ENCODE data around the gene PPBP. TPM values are rescaled to one million over a fixed set of nuclear protein-coding genes. Genes with fewer than 3 reads are reported as not detected.

The PPBP gene
- total and polyA plus RNA-seq, 9 of the 15 experiments (the other 6 are each of a cell fraction or from before 2014, with no cell fraction given): 0.17 to 0.55 (median 0.29) TPM; not detected in 4

DNA sequence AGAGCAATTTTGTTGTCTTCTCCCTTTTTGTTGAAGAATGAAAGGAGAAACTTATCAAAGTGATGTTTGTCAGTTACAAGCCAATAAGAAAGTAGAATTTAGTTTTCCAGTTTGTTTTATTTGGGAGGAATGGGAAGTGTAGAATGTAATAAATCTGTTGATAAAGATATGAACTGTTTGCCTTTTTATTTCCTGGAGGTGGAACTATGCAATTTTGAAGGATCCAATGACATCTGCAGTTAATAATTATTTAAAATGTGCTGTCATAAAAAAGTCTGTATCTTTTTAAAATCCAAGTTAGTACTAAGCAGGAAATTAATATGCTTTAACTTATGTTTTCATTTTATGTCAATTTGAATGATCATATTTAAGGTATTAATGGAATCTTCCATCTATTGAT, 51.0 kb downstream of the PPBP start:
- intact Hi-C loops (cut with micrococcal nuclease): no loop called here
- Histone ChIP-seq H3K36me3 (ENCODE audit: control insufficient read depth, insufficient read depth, low read length) (no peaks in the 10 kb centered on the region), H4K20me1 (replicated peaks; ENCODE audit: control insufficient read depth, insufficient read depth, low read length) (no peaks in the 10 kb centered on the region), H3K4me3 (no peak overlapping the region), H3K79me2 (ENCODE audit: control insufficient read depth, insufficient read depth, low read length) (no peaks in the 10 kb centered on the region), H3K9me1 (ENCODE audit: control insufficient read depth, insufficient read depth, low read length) (no peaks in the 10 kb centered on the region), H3K27ac (ENCODE audit: extremely low read depth, low read depth, low read length) (no peak overlapping the region), H3K9me3 (replicated peaks; ENCODE audit: control insufficient read depth, insufficient read depth, low read depth, low read length) (no peaks in the 10 kb centered on the region), H3K27me3 (ENCODE audit: control insufficient read depth in 2 of 2, insufficient read depth in 2 of 2, low read length in 2 of 2) (no peaks in the 10 kb centered on the region), H3K4me1 (replicated peaks in 1 of 2; ENCODE audit: control insufficient read depth in 2 of 2, insufficient read depth in 2 of 2, low read length in 2 of 2) (no peaks in the 10 kb centered on the region), H3K4me2 (ENCODE audit: insufficient read depth, low read length) (no peak overlapping the region), H3K9ac (ENCODE audit: insufficient read depth in 1 of 2, low read depth in 2 of 2, low read length in 2 of 2) (no peak overlapping the region), H2AFZ (ENCODE audit: low read depth, low read length) (no peak overlapping the region)
- no peak for DNase-seq (ENCODE audit: extremely low read depth in 1 of 4, low spot score in 3 of 4)
- ChIA-PET POLR2A (no interaction called here), CTCF (ENCODE audit: low intra/inter-chr PET ratio) (no interaction called here)
- no peak for FAIRE-seq
- no peak for TF ChIP-seq ZNF444 (CRISPR knock-in tag; IDR thresholded peaks at IDR 0.05)
- ATAC-seq: no peak
- in situ Hi-C loops (cut with MboI): no loop called here
- BruUV-seq (replicated peaks): no TSS peak

Small RNAs within 50 kb of the gene (small RNA-seq; reads per million reads assigned to genes)
- not detected for gene RN7SL218P

Other genes with a start within 250 kb of the PPBP start
Only the 7 nearest of the 9 such genes appear.
- gene CXCL6, start 151.5 kb downstream of the PPBP start, total RNA-seq (2014; rRNA removed): not detected in 2 replicates
- not detected in 2 replicates for gene CXCL6, start 151.5 kb downstream of the PPBP start, total RNA-seq (2014; rRNA removed; fragmentation: Illumina TruSeq; extraction: Trizol)
- gene CXCL6, start 151.5 kb downstream of the PPBP start, total RNA-seq (2015; rRNA removed; fragmentation: Illumina TruSeq; extraction: Trizol): not detected in 2 replicates
- not detected in 2 replicates for gene CXCL6, start 151.5 kb downstream of the PPBP start, total RNA-seq (2021)
- not detected in 2 replicates for gene CXCL6, start 151.5 kb downstream of the PPBP start, polyA plus RNA-seq (2011; rRNA removed)
- not detected in 2 replicates for gene CXCL6, start 151.5 kb downstream of the PPBP start, polyA plus RNA-seq (2014; fragmentation: Illumina TruSeq; extraction: Trizol)
- gene CXCL6, start 151.5 kb downstream of the PPBP start, polyA plus RNA-seq (2014; fragmentation: Nextera tagmentation; extraction: Ambion mirVana): not detected
- not detected in 2 replicates for gene CXCL6, start 151.5 kb downstream of the PPBP start, polyA plus RNA-seq (2014; rRNA removed)
- gene PF4V1, start 134.9 kb downstream of the PPBP start, total RNA-seq (2014; rRNA removed): not detected in 2 replicates
- not detected in 2 replicates for gene PF4V1, start 134.9 kb downstream of the PPBP start, total RNA-seq (2014; rRNA removed; fragmentation: Illumina TruSeq; extraction: Trizol)
- not detected in 2 replicates for gene PF4V1, start 134.9 kb downstream of the PPBP start, total RNA-seq (2015; rRNA removed; fragmentation: Illumina TruSeq; extraction: Trizol)
- not detected in 2 replicates for gene PF4V1, start 134.9 kb downstream of the PPBP start, total RNA-seq (2021)
- gene PF4V1, start 134.9 kb downstream of the PPBP start, polyA plus RNA-seq (2011; rRNA removed): not detected in 2 replicates
- not detected in 2 replicates for gene PF4V1, start 134.9 kb downstream of the PPBP start, polyA plus RNA-seq (2014; fragmentation: Illumina TruSeq; extraction: Trizol)
- gene PF4V1, start 134.9 kb downstream of the PPBP start, polyA plus RNA-seq (2014; fragmentation: Nextera tagmentation; extraction: Ambion mirVana): not detected
- gene PF4V1, start 134.9 kb downstream of the PPBP start, polyA plus RNA-seq (2014; rRNA removed): not detected in 2 replicates
- 2.2 TPM in 1 of 2 replicates, not detected in the other for gene CXCL1, start 118.8 kb downstream of the PPBP start, total RNA-seq (2014; rRNA removed)
- 0.22 and 0.29 TPM in 2 replicates for gene CXCL1, start 118.8 kb downstream of the PPBP start, total RNA-seq (2014; rRNA removed; fragmentation: Illumina TruSeq; extraction: Trizol)
- not detected in 2 replicates for gene CXCL1, start 118.8 kb downstream of the PPBP start, total RNA-seq (2015; rRNA removed; fragmentation: Illumina TruSeq; extraction: Trizol)
- 0.22 TPM in 1 of 2 replicates, not detected in the other for gene CXCL1, start 118.8 kb downstream of the PPBP start, total RNA-seq (2021)
- gene CXCL1, start 118.8 kb downstream of the PPBP start, polyA plus RNA-seq (2011; rRNA removed): 0.20 and 0.71 TPM in 2 replicates
- 0.25 and 0.34 TPM in 2 replicates for gene CXCL1, start 118.8 kb downstream of the PPBP start, polyA plus RNA-seq (2014; fragmentation: Illumina TruSeq; extraction: Trizol)
- under 1 TPM in 1 of 2 experiments, not detected in 1; 0.07 TPM for gene CXCL1, start 118.8 kb downstream of the PPBP start, polyA plus RNA-seq (2014; fragmentation: Nextera tagmentation; extraction: Ambion mirVana)
- 0.17 TPM in 1 of 2 replicates, not detected in the other for gene CXCL1, start 118.8 kb downstream of the PPBP start, polyA plus RNA-seq (2014; rRNA removed)
- not detected in 2 replicates for gene PF4, start 6.2 kb downstream of the PPBP start, total RNA-seq (2014; rRNA removed)
- gene PF4, start 6.2 kb downstream of the PPBP start, total RNA-seq (2014; rRNA removed; fragmentation: Illumina TruSeq; extraction: Trizol): not detected in 2 replicates
- not detected in 2 replicates for gene PF4, start 6.2 kb downstream of the PPBP start, total RNA-seq (2015; rRNA removed; fragmentation: Illumina TruSeq; extraction: Trizol)
- gene PF4, start 6.2 kb downstream of the PPBP start, total RNA-seq (2021): not detected in 2 replicates
- gene PF4, start 6.2 kb downstream of the PPBP start, polyA plus RNA-seq (2011; rRNA removed): not detected in 2 replicates
- not detected in 2 replicates for gene PF4, start 6.2 kb downstream of the PPBP start, polyA plus RNA-seq (2014; fragmentation: Illumina TruSeq; extraction: Trizol)
- gene PF4, start 6.2 kb downstream of the PPBP start, polyA plus RNA-seq (2014; fragmentation: Nextera tagmentation; extraction: Ambion mirVana): under 1 TPM in 1 of 2 experiments, not detected in 1; 0.11 TPM
- gene PF4, start 6.2 kb downstream of the PPBP start, polyA plus RNA-seq (2014; rRNA removed): not detected in 2 replicates
- gene CXCL5, start 10.5 kb upstream of the PPBP start, total RNA-seq (2014; rRNA removed): not detected in 2 replicates
- not detected in 2 replicates for gene CXCL5, start 10.5 kb upstream of the PPBP start, total RNA-seq (2014; rRNA removed; fragmentation: Illumina TruSeq; extraction: Trizol)
- gene CXCL5, start 10.5 kb upstream of the PPBP start, total RNA-seq (2015; rRNA removed; fragmentation: Illumina TruSeq; extraction: Trizol): not detected in 2 replicates
- gene CXCL5, start 10.5 kb upstream of the PPBP start, total RNA-seq (2021): not detected in 2 replicates
- gene CXCL5, start 10.5 kb upstream of the PPBP start, polyA plus RNA-seq (2011; rRNA removed): not detected in 2 replicates
- gene CXCL5, start 10.5 kb upstream of the PPBP start, polyA plus RNA-seq (2014; fragmentation: Illumina TruSeq; extraction: Trizol): not detected in 2 replicates
- gene CXCL5, start 10.5 kb upstream of the PPBP start, polyA plus RNA-seq (2014; fragmentation: Nextera tagmentation; extraction: Ambion mirVana): not detected
- gene CXCL5, start 10.5 kb upstream of the PPBP start, polyA plus RNA-seq (2014; rRNA removed): not detected in 2 replicates
- 8.1 and 8.4 TPM in 2 replicates for gene CXCL3, start 50.5 kb upstream of the PPBP start, total RNA-seq (2014; rRNA removed)
- gene CXCL3, start 50.5 kb upstream of the PPBP start, total RNA-seq (2014; rRNA removed; fragmentation: Illumina TruSeq; extraction: Trizol): 6.1 and 8.0 TPM in 2 replicates
- 2.7 and 3.1 TPM in 2 replicates for gene CXCL3, start 50.5 kb upstream of the PPBP start, total RNA-seq (2015; rRNA removed; fragmentation: Illumina TruSeq; extraction: Trizol)
- 8.6 and 9.1 TPM in 2 replicates for gene CXCL3, start 50.5 kb upstream of the PPBP start, total RNA-seq (2021)
- gene CXCL3, start 50.5 kb upstream of the PPBP start, polyA plus RNA-seq (2011; rRNA removed): 3.7 and 8.9 TPM in 2 replicates
- gene CXCL3, start 50.5 kb upstream of the PPBP start, polyA plus RNA-seq (2014; fragmentation: Illumina TruSeq; extraction: Trizol): 6.1 and 6.3 TPM in 2 replicates
- gene CXCL3, start 50.5 kb upstream of the PPBP start, polyA plus RNA-seq (2014; fragmentation: Nextera tagmentation; extraction: Ambion mirVana): 1 to 10 TPM; 2.3 to 5.0 TPM
- 8.9 and 12.1 TPM in 2 replicates for gene CXCL3, start 50.5 kb upstream of the PPBP start, polyA plus RNA-seq (2014; rRNA removed)
- 8.1 and 10.8 TPM in 2 replicates for gene CXCL2, start 111.0 kb upstream of the PPBP start, total RNA-seq (2014; rRNA removed)
- gene CXCL2, start 111.0 kb upstream of the PPBP start, total RNA-seq (2014; rRNA removed; fragmentation: Illumina TruSeq; extraction: Trizol): 4.8 and 5.6 TPM in 2 replicates
- gene CXCL2, start 111.0 kb upstream of the PPBP start, total RNA-seq (2015; rRNA removed; fragmentation: Illumina TruSeq; extraction: Trizol): 3.1 and 4.1 TPM in 2 replicates
- gene CXCL2, start 111.0 kb upstream of the PPBP start, total RNA-seq (2021): 8.5 and 12.5 TPM in 2 replicates
- 1.2 and 3.5 TPM in 2 replicates for gene CXCL2, start 111.0 kb upstream of the PPBP start, polyA plus RNA-seq (2011; rRNA removed)
- 3.5 and 4.7 TPM in 2 replicates for gene CXCL2, start 111.0 kb upstream of the PPBP start, polyA plus RNA-seq (2014; fragmentation: Illumina TruSeq; extraction: Trizol)
- 1 to 10 TPM; 2.3 to 2.5 TPM for gene CXCL2, start 111.0 kb upstream of the PPBP start, polyA plus RNA-seq (2014; fragmentation: Nextera tagmentation; extraction: Ambion mirVana)
- 9.4 and 10.9 TPM in 2 replicates for gene CXCL2, start 111.0 kb upstream of the PPBP start, polyA plus RNA-seq (2014; rRNA removed)

Measured in K562 (cell line).